Smooth muscle cell (in vitro differentiated cells): ENCODE measurements around the gene PPM1G. TPM values are rescaled to one million over a fixed set of nuclear protein-coding genes. Genes with fewer than 3 reads are reported as not detected.

Experiments used
- DNase-seq: peaks from one replicate; lab custom pipeline; 2025; ENCODE audit not compliant: unreplicated experiment; lab: John Stamatoyannopoulos, UW
- H2AFZ ChIP-seq: fragments of 200-600 bp; sonication (generic); 2 replicates; pipeline ENCODE4 v1.6.0; 2016; ENCODE audit warnings: antibody characterized with exemption, low read depth, mild to moderate bottlenecking
- H3F3A ChIP-seq: fragments of 200-600 bp; sonication (generic); 2 replicates; pipeline ENCODE4 v1.6.0; 2017; ENCODE audit warnings: antibody characterized with exemption, low read depth
- H3K27ac ChIP-seq: fragments of 200-600 bp; sonication (generic); 2 replicates; pipeline ENCODE4 v1.5.1; 2016; ENCODE audit warnings: low read depth, mild to moderate bottlenecking
- H3K27me3 ChIP-seq: fragments of 200-600 bp; sonication (generic); 2 replicates; pipeline ENCODE4 v1.6.1; 2016; ENCODE audit warnings: low read depth, mild to moderate bottlenecking
- H3K36me3 ChIP-seq: fragments of 200-600 bp; sonication (generic); 2 replicates; pipeline ENCODE4 v1.5.1; 2016; ENCODE audit warnings: low read depth
- H3K4me1 ChIP-seq: fragments of 200-600 bp; sonication (generic); 2 replicates; pipeline ENCODE4 v1.5.1; 2016; ENCODE audit warnings: low read depth
- H3K4me2 ChIP-seq: fragments of 200-600 bp; sonication (generic); 2 replicates; pipeline ENCODE4 v1.6.0; 2016; ENCODE audit warnings: mild to moderate bottlenecking
- H3K4me3 ChIP-seq: fragments of 200-600 bp; sonication (generic); 2 replicates; pipeline ENCODE4 v1.5.1; 2016; ENCODE audit warnings: mild to moderate bottlenecking
- H3K79me2 ChIP-seq: fragments of 200-600 bp; sonication (generic); 2 replicates; pipeline ENCODE4 v1.6.0; 2016; ENCODE audit warnings: low read depth, mild to moderate bottlenecking
- H3K9ac ChIP-seq: fragments of 200-600 bp; sonication (generic); 2 replicates; pipeline ENCODE4 v1.6.0; 2016; ENCODE audit warnings: low read depth
- H3K9me3 ChIP-seq: fragments of 200-600 bp; sonication (generic); replicated peaks from 2 replicates; pipeline ENCODE4 v1.5.1; 2016; ENCODE audit warnings: low read depth
- H4K20me1 ChIP-seq: fragments of 200-600 bp; sonication (generic); 2 replicates; pipeline ENCODE4 v1.6.0; 2016; ENCODE audit warnings: low read depth
- WGBS: methylation state at CpG from one replicate; pipeline ENCODE4 v1.1.7; 2016; ENCODE audit warnings: low lambda C conversion rate; 5-methylcytosine and 5-hydroxymethylcytosine counted together
- polyA plus RNA-seq: library from polyadenylated mRNA; unstranded; fragments of >200 nt; fragmentation: Nextera tagmentation; extraction: Ambion mirVana; gene quantifications from 2 replicates; pipeline ENCODE4 v1.2.1, GENCODE V29; 2016
- total RNA-seq: library from RNA; depleted of rRNA; stranded (reverse); fragments of >200 nt; gene quantifications from 2 replicates; pipeline ENCODE4 v1.2.3, GENCODE V29; 2014
- TF ChIP-seq, protein P1 (sequence below): fragments of 200-600 bp; sonication (generic); IDR thresholded peaks from 2 replicates; pipeline ENCODE4 v1.5.1; 2017; ENCODE audit warnings: borderline replicate concordance, mild to moderate bottlenecking, antibody characterized with exemption; ENCODE audit not compliant: insufficient read depth, poor library complexity, severe bottlenecking

The PPM1G gene
- total and polyA plus RNA-seq, 2 experiments from 2014 or later: 30.2 to 48.7 TPM

GRCh38 chr2:27356382-27357181 lies 52.8 kb downstream of the PPM1G start, which contains the start of gene GTF3C2:
GTF3C2 (minus strand) TSS chr2:27356764; CDS start chr2:27343554, 13,210 bp downstream.
- WGBS: 1% methylated on average over 67 of the region's 67 CpGs
- TF ChIP-seq, protein P1, sequence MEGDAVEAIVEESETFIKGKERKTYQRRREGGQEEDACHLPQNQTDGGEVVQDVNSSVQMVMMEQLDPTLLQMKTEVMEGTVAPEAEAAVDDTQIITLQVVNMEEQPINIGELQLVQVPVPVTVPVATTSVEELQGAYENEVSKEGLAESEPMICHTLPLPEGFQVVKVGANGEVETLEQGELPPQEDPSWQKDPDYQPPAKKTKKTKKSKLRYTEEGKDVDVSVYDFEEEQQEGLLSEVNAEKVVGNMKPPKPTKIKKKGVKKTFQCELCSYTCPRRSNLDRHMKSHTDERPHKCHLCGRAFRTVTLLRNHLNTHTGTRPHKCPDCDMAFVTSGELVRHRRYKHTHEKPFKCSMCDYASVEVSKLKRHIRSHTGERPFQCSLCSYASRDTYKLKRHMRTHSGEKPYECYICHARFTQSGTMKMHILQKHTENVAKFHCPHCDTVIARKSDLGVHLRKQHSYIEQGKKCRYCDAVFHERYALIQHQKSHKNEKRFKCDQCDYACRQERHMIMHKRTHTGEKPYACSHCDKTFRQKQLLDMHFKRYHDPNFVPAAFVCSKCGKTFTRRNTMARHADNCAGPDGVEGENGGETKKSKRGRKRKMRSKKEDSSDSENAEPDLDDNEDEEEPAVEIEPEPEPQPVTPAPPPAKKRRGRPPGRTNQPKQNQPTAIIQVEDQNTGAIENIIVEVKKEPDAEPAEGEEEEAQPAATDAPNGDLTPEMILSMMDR: no peak
- peak within 1 kb of the TSS; percentile 93 for H3K27ac ChIP-seq
- H3K27me3 ChIP-seq: no peaks in the 10 kb centered on the region
- H3K9me3 ChIP-seq: no peaks in the 10 kb centered on the region
- peak within 1 kb of the TSS; percentile 89 for H3K4me2 ChIP-seq
- peaks cover 27% of the 10 kb centered on the region for H3K4me1 ChIP-seq
- H3K9ac ChIP-seq: peak within 1 kb of the TSS; percentile 91
- peak within 1 kb of the TSS; percentile 83 for H2AFZ ChIP-seq
- H4K20me1 ChIP-seq: peaks cover 31% of the 10 kb centered on the region
- peaks cover 53% of the 10 kb centered on the region for H3K79me2 ChIP-seq
- peak within 1 kb of the TSS; percentile 75 for H3K4me3 ChIP-seq
- H3K36me3 ChIP-seq: no peaks in the 10 kb centered on the region
- peaks cover 16% of the 10 kb centered on the region for H3F3A ChIP-seq
- DNase-seq: peak; percentile 86

DNA sequence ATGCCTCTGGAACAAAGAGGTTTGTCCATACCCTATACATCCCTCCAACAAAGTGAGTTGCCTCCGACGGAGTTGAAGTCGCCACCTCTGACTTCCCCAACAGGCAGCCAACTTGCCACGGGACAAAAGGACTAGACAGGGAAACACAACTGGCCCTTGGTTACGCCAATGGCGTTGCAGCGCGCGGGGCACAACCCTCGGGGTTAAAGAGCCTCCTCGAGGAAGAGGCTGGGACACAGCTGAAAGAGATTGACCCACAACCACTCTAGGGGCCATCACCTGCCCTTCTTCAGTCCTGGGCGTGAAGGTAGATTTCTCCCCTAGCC lies 53.4 kb downstream of the PPM1G start:
- Histone ChIP-seq H3K4me2 (peak overlapping the region; percentile 89), H4K20me1 (peaks cover 36% of the 10 kb centered on the region), H3K27ac (peak overlapping the region; percentile 93), H3K4me1 (peaks cover 27% of the 10 kb centered on the region), H3K27me3 (no peaks in the 10 kb centered on the region), H3F3A (peaks cover 16% of the 10 kb centered on the region), H3K79me2 (peaks cover 59% of the 10 kb centered on the region), H3K4me3 (peak overlapping the region; percentile 75), H3K36me3 (no peaks in the 10 kb centered on the region), H2AFZ (peak overlapping the region; percentile 83), H3K9ac (peak overlapping the region; percentile 91), H3K9me3 (no peaks in the 10 kb centered on the region)
- DNase-seq: no peak
- TF ChIP-seq, protein P1: no peak
- WGBS: 3% methylated on average over 12 of the region's 12 CpGs

- Histone ChIP-seq H3K36me3 (no peaks in the 10 kb centered on the region), H2AFZ (no peak overlapping the region), H3K4me1 (peaks cover 27% of the 10 kb centered on the region), H3K27me3 (no peaks in the 10 kb centered on the region), H3K9ac (no peak overlapping the region), H3F3A (peaks cover 16% of the 10 kb centered on the region), H3K4me3 (peak overlapping the region; percentile 75), H3K4me2 (peak overlapping the region; percentile 89), H4K20me1 (peaks cover 51% of the 10 kb centered on the region), H3K79me2 (peaks cover 73% of the 10 kb centered on the region), H3K27ac (peak overlapping the region; percentile 93), H3K9me3 (no peaks in the 10 kb centered on the region)
- TF ChIP-seq, protein P1: no peak
- 69% methylated on average over 7 of the region's 7 CpGs for WGBS
- no peak for DNase-seq
Observed at GRCh38 chr2:27354597-27354927, 54.8 kb downstream of the PPM1G start.
